Measurements from ENCODE around the gene MCHR1. TPM values are rescaled to one million over a fixed set of nuclear protein-coding genes. Genes with fewer than 3 reads are reported as not detected.
A peak's percentile ranks its signal among the peaks of the same experiment; 100 is the strongest.

MCHR1 gene
- under 1 TPM; 0.24 to 0.60 (median 0.34) TPM for polyA plus RNA-seq (ENCODE audit: insufficient read length in 4 of 4)

GRCh38 chr22:40679249-40679963 lies at the start of gene MCHR1:
TSS of gene MCHR1 (plus strand) at chr22:40679484. CDS start at chr22:40679653, 169 bp downstream.
- no peak for DNase-seq (ENCODE audit: low read depth in 4 of 4, low spot score in 3 of 4)

- no peak for DNase-seq (ENCODE audit: low read depth in 4 of 4, low spot score in 3 of 4)
Measured at GRCh38 chr22:40631925-40632324, 47.4 kb upstream of the MCHR1 start.

- DNase-seq (ENCODE audit: low read depth in 4 of 4, low spot score in 3 of 4) = no peak
Measured at GRCh38 chr22:40633036-40633435, 46.2 kb upstream of the MCHR1 start.

GRCh38 chr22:40634119-40634903 lies 45.0 kb upstream of the MCHR1 start:
- no peak for DNase-seq (ENCODE audit: low read depth in 4 of 4, low spot score in 3 of 4)

- no peak for DNase-seq (ENCODE audit: low read depth in 4 of 4, low spot score in 3 of 4)
Measured at GRCh38 chr22:40635043-40635939, 44.0 kb upstream of the MCHR1 start.

GRCh38 chr22:40635940-40636379 lies 43.3 kb upstream of the MCHR1 start:
- DNase-seq (ENCODE audit: low read depth in 4 of 4, low spot score in 3 of 4) = no peak

GRCh38 chr22:40636380-40637182 lies 42.7 kb upstream of the MCHR1 start, which contains the start of gene MRTFA:
TSS of gene MRTFA (minus strand) at chr22:40636719.
- peak; percentile 99 to 100 (median 99) for DNase-seq (ENCODE audit: low read depth in 4 of 4, low spot score in 3 of 4)

- DNase-seq (ENCODE audit: low read depth in 4 of 4, low spot score in 3 of 4) = no peak
Measured at GRCh38 chr22:40637183-40638150, 41.8 kb upstream of the MCHR1 start.

GRCh38 chr22:40638261-40638660 lies 41.0 kb upstream of the MCHR1 start:
- no peak for DNase-seq (ENCODE audit: low read depth in 4 of 4, low spot score in 3 of 4)

GRCh38 chr22:40641269-40641668 lies 38.0 kb upstream of the MCHR1 start:
- DNase-seq (ENCODE audit: low read depth in 4 of 4, low spot score in 3 of 4) = no peak

- no peak for DNase-seq (ENCODE audit: low read depth in 4 of 4, low spot score in 3 of 4)
Measured at GRCh38 chr22:40642316-40642715, 37.0 kb upstream of the MCHR1 start.

GRCh38 chr22:40645579-40646197 lies 33.6 kb upstream of the MCHR1 start:
- no peak for DNase-seq (ENCODE audit: low read depth in 4 of 4, low spot score in 3 of 4)

- DNase-seq (ENCODE audit: low read depth in 4 of 4, low spot score in 3 of 4) = no peak
Measured at GRCh38 chr22:40648386-40648785, 30.9 kb upstream of the MCHR1 start.

GRCh38 chr22:40651057-40651456 lies 28.2 kb upstream of the MCHR1 start:
- no peak for DNase-seq (ENCODE audit: low read depth in 4 of 4, low spot score in 3 of 4)

- peak in 1 of 4 donors; percentile 73 for DNase-seq (ENCODE audit: low read depth in 4 of 4, low spot score in 3 of 4)
Measured at GRCh38 chr22:40651563-40652501, 27.5 kb upstream of the MCHR1 start.

GRCh38 chr22:40653361-40653760 lies 25.9 kb upstream of the MCHR1 start:
- no peak for DNase-seq (ENCODE audit: low read depth in 4 of 4, low spot score in 3 of 4)

- DNase-seq (ENCODE audit: low read depth in 4 of 4, low spot score in 3 of 4) = no peak
Measured at GRCh38 chr22:40654522-40655167, 24.6 kb upstream of the MCHR1 start.

All from right renal pelvis (tissue), 4 donors.